A549 (cell line): ENCODE results near the gene ASF1A.

Experiments
- CEBPB ChIP-seq, 2 experiments: fragments of >200 bp in 1 of 2; sonication (Bioruptor Twin) in 1 of 2; formaldehyde crosslinking in 1 of 2; IDR thresholded peaks; 2 replicates each; pipeline ENCODE4 v1.6.1; 2012 to 2016
- TFCP2L1 ChIP-seq: fragments of 250-450 bp; sonication (Bioruptor Pico); IDR thresholded peaks from 2 replicates; pipeline ENCODE4 v1.5.0; 2021; ENCODE audit warnings: mild to moderate bottlenecking

GRCh38 chr6:118934461-118935330 lies 40.7 kb downstream of the ASF1A start, which contains the start of gene MCM9:
- TF ChIP-seq TFCP2L1 (CRISPR knock-in tag), result no peak
- no peak for TF ChIP-seq CEBPB (IDR thresholded peaks at IDR 0.05)
